Activated CD8-positive, alpha-beta memory T cell treated with anti-CD3 and anti-CD28 coated beads for 4 hours (primary cell): Measurements from ENCODE around the gene CCDC92.
A peak's percentile ranks its signal among the peaks of the same experiment; 100 is the strongest.

Experiments
- DNase-seq, 2 donors: peaks; one replicate each; pipeline ENCODE4 v3.0.0-alpha.2; 2020; ENCODE audit warnings: low read depth in 2 of 2

The CCDC92 gene

DNA sequence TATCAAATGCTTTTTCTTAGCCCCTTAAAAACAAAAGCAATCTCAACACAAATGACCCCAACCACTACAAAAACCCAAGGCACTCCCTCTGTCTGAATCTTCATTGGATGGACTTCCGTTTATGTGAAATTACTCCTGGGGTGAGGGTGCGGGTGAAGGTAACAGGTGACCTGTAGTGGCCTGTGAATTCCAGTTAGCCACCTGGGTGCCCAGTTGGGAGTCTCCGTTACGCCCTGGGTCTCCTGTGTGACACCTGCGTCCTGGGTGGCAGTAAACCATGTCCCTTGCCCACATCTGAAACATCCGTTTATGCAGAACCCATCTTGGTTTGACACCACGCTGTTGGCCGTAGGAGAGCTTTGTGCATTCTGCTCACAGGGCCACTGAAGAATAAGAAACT, 62.6 kb downstream of the CCDC92 start:
- no peak for DNase-seq

DNA sequence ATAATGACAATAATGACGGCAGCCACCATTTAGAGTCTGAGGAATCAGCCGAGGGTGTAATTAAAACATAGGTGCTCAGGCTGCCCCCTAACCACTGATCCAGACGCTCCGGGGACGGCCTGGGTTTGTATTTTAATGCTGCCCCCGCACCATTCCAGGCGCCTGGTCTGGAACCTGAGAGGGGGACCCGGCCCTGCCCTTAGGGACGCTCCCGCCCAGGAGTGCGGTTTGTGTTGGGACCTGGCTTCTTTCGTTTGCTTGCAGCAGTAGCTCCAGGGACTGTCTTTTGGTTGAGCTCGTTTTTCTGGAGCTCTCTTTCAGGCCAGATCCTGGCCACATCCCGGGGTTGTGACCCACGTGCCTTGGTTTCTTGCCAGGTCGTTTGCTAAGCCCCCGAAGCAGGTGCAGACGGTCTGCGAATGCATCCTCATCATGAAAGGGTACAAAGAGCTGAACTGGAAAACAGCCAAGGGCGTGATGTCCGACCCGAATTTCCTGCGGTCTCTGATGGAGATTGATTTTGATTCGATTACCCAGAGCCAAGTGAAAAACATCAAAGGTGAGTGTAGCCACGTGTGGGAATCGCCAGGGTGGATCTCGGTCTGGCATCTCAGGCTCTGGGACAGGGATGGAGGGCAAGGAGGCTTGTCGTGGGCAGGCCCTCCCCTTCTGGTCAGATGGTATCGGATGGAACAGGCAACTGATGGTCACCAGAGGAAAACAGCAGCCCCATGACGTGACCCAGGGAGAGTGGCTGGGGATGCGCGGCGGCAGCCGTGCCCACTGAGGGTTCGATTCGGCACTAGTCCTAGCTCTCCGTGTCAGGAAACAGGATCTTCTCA, 63.5 kb downstream of the CCDC92 start:
- DNase-seq, result no peak

DNA sequence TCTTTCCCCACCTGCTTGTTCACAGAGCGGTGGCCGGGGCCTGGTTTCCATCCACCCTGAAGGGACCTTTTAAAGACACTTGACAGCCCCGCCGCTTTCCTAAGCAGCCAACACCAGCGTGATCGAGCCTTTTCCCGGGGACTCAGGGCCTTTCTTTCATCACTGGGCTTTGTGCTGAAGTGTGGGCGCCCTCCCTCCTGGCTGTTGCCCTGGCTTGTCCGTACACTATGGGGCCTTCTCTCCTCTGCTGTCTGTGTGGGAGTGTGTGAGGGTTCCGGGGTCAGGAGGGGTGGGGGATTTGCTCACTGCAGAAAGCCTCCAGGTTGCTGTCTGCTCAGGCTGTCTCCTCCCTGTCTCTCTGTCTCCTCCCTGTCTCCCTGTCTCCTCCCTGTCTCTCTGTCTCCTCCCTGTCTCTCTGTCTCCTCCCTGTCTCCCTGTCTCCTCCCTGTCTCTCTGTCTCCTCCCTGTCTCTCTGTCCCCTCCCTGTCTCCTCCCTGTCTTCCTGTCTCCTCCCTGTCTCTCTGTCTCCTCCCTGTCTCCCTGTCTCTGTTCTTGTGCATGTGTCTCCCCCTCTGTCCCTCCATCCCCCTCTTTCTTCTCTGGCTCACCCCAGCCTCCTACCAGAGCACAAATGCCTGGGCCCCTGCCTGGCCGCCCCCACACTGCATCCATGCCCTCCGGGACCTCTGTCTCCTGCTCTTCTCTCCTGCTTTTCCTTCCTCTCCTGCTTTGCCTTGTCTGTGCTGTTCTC, 64.7 kb downstream of the CCDC92 start:
- no peak for DNase-seq

DNA sequence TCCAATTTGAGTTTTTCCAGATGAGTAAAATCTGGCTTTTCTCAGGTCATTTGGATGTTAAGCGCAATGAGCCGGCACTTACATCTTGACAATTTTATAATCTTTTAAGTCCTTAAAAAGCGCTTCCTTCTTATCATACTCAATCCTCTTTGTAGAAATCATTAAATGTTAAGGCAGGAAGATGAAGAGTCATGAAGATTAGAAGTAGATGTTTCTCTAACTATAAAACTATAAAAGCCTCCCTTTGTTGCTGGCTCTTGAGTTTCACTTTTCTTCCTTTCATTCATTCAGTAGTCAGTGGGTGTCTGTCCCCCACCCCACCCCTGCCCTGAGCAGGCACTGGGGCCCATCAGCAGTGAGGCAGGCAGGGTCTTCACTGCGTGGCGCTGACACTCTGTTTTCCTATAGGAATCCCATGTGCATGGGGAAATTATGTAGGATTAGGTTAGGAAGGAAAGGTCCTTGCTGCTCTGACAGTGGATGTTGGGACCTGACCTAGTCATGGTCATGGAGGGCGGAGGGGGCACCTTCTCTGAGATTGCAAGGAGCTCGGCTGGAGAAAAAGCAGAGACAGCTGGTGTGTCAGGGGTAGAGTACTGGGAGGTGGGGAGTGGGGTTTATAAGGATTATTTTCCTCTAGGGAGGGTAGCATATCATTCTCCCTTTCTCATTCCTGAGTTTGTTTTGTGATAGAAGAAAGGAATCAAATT, 65.8 kb downstream of the CCDC92 start:
- DNase-seq, result no peak

DNA sequence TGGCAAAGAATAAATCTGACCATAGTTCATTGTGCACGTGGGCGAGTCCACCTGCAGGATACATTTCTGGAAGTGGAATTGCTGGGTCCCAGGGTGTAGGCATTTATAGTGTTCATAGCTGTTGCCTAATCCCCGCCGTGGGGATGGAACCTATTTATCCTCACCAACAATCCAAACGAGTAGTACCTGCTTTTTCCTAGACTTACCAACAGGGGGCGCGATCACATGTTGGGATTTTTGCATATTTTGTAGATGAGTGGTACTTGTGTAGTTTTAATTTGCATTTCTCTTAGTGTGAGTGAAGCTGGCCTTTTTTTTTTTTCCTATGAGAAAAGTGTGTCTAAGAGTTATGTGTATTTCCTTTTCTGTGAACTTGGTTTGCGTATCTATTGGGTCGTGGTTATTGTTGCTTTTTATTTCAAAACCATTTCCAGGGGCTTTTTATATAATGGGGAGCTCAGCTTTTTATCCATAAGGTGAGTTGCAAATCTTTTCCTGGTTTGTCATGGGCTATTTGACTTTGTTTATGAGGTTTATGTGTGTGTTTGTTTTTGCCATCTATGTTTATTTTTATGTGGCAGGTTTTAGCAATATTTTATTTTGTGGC, 67.2 kb downstream of the CCDC92 start:
- DNase-seq, result peak; percentile 36 to 44

DNA sequence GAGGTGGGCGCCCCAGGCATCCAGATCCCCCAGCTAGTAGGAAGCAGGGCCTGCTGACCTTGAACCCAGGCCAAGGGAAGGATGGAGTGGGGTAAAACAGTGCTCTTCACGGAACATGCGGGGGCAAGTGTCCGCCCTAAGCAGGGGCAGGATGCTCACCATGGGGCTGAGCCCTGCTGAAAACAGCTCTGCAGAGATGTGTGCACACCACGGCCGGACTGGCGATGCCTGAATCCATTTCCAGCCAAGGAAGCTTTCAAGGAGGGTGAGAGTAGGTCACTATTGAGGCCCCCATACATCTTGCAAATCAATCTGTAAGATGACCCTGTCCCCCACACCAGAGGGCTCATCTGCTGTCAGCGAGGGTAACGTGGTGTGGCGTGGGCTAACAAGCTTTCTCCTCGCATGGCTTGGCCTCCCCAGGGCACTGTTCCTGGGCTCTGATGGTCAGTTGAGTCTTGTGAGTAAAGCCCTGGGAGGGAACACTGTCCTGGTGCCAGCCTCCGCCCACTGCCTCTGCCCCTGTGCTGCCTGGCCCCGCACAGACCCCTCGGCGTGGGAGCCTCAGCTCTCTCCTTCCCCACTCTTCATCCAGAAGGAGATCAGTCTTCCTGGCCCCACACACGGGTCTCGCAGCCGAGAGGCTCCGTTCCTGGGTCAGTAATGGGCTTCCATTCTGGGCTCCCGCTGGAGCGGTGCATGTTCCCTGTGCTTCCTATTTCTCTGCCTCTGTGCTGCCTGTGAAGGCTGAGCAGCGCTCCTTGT, 69.1 kb downstream of the CCDC92 start:
- DNase-seq, result no peak

DNA sequence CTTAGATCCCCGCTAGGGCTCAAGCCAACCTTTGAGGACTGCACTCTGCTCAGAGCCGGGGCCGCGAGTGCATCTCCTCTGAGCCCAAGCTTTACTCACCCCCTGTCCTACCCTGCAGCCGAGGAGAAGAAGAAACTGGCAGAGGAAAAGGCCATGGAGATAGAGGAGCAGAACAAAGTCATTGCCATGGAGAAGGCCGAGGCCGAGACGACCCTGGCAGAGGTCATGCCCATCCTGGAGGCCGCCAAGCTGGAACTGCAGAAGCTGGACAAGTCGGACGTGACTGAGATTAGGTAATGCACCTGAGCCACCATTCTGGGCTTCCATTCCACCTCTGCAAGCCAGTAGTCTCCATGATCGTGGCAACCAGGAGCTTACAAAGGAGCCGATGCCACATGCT, 69.8 kb downstream of the CCDC92 start:
- DNase-seq, result no peak

DNA sequence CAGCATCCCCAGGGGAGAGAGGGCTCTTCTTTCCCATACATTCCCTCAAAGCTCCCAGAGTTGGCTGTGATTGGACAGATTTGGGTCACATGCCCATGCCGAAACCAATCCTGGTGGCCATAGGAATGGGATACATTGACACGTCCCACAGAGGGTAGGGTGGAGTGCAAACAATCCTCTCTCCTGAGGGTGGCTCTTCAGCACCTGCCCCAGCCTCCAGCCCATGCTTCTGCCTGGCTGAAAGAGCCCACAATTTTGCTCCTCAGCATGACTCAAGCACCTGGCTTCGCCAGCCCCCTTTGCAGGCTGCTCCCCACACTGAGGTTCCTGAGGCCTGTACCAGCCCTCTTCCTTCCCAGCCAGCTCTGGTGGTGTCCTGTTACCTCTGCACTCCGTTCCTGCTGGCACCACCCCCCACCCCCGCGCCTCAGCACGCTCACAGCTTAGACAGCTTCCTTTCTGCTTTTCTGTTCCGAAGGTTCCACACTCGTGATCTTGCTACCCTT, 71.7 kb downstream of the CCDC92 start:
- no peak for DNase-seq

DNA sequence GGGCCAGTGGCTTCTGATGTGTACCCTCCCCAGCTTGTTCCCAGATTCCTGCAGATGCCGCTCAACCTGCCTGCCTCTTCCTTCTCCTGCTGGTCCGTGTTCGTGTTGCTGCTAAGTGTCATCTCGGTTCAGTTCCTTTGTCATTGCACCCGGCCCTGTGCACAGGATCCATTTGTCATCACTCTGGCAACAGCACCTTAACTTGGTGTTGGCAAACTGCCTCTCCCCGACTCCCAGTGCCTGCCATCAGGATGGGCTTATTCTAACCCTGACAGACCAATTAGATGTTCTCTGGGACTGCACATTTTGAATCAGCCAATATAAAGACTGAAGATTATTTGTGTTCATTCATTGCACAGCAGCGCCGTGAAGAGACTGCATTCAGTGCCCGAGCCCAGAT, 73.3 kb downstream of the CCDC92 start:
- DNase-seq, result no peak

DNA sequence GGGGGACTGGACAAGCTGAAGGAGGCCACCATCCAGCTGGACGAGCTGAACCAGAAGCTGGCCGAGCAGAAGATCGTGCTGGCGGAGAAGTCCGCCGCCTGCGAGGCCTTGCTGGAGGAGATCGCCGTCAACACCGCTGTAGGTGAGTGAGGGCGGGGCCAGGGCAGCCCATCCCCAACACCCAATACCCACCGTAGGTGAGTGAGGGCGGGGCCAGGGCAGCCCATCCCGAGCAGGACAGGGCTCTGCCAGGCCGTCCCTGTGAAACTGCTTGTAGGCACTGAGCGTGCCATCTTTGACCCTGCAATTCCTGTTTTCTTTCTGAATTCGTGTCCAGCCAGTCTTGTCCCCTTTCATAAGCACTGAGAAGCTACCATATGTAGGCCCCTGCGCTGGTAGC, 74.0 kb downstream of the CCDC92 start:
- DNase-seq, result no peak

DNA sequence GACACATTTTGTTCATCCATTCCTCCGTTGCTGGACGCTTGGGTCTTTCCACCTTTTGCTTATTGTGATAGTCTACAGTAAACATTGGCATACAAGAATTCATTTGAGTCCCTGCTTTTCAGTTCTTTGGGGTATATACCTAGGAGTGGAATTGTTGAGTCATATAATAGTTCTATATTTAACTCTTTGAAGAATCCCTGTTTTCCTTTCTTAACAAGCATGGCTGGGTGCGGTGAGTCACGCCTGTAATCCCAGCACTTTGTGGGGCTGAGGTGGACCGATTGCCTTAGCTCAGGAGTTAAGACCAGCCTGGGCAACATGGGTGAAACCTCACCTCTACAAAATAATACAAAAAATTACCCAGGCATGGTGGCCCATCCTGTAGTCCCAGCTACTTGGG, 75.4 kb downstream of the CCDC92 start:
- no peak for DNase-seq

DNA sequence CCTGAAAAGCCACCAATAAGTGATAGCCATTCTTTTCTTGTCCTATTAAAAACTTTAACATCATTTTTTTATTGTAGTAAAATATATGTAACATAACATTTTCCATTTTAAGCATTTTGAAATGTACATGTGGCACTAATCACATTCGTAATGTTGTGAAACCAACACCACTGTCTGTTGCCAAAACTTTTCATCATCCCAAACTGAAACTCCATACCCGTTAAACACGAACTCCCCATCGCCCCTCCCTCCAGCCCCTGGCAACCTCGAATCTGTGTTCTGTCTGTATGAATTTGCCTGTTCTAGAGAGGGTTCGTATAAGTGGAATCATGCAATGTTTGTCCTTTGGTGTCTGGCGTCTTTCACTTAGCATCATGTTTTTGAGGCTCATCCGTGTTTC, 75.9 kb downstream of the CCDC92 start:
- no peak for DNase-seq

DNA sequence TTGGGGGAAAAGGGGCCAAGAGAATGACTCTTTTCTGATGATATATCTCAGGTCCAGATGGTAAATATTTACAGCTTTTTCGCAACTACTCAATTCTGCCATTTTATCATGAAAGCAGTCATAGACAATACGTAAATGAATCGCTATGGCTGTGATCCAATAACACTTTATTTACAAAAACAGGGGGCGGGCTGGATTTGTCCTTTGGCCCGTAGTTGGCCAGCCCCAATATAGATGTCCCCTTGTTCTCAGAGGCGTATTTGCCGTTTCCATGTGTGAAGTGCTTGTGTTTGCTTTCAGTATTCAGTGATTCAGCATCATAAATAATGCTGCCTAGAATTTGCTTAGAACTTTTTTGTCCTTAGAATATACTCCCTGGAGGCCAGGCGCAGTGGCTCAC, 77.2 kb downstream of the CCDC92 start:
- no peak for DNase-seq

DNA sequence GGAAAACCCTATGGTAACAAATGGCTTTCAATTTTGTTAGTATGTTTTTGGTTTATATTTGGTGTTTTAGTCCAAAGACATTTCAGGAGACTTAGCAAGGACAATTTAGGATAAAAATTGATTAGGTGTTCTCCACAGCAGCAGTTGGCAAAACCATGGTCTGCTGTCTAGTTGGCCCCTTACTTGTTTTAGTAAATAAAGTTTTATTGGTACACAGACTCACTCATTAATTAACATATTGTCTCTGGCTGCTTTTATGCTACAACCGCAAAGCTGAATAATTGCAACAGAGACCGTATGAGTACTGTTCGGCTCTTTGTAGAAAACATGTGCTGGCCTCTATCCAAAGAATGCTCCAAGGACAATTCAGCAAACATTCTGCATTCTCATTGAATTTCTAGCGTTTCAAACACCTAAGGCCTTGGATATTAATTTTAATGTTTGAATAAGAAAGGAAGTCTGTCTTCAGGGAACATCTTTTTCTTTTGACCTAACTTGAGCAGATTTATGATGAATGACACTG, 77.7 kb downstream of the CCDC92 start:
- no peak for DNase-seq

DNA sequence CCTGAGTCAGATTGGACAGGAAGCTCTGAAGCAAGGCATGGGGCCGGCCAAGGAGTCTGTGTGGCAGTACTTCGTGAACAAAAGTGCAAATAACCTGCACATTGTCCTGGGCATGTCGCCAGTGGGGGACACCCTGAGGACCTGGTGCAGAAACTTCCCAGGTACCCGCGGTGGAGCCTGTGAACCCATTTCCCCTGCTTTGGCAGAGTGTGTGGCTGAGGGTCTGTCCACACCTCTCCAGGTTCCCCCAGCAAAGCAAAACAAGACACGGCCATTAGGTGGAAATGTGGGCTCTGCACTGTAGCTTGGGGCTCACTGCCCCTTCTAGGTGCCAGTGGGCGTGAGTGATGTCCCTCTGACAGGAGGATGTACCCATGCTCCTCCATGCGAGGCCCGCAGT, 79.4 kb downstream of the CCDC92 start:
- no peak for DNase-seq

DNA sequence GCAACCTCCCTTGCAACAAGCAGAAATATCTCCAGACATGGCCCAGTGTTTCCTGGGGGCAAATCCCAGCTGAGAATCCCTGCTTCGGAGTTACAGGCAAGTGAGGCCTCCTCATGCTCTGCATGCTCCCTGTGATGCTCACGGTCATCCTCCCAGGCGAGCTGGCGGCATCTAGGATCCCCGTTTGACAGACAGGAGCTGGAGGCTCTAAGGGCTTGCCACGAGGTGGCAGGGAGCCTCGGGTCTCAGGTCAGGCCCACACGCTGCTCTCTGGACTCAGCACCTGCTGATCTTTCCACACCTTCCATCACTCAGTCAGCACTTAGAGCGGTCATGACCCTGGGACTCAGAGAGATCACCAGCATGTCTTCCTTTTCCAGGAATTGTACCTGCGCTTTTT, 79.8 kb downstream of the CCDC92 start:
- DNase-seq, result no peak

DNA sequence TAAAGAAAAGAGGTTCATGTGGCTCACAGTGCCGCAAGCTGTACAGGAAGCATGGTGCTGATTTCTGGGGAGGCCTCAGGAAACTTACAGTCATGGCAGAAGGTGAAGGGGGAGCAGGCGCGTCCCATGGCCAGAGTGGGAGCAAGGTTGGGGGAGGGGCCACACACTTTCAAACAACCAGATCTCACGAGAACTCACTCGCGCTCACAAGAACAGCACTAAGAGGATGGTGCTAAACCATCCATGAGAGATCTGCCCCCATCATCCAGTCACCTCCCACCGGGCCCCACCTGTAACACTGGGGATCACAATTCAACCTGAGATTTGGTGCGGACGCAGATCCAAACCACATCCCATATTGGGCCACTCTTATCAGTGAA, 80.5 kb downstream of the CCDC92 start:
- no peak for DNase-seq

DNA sequence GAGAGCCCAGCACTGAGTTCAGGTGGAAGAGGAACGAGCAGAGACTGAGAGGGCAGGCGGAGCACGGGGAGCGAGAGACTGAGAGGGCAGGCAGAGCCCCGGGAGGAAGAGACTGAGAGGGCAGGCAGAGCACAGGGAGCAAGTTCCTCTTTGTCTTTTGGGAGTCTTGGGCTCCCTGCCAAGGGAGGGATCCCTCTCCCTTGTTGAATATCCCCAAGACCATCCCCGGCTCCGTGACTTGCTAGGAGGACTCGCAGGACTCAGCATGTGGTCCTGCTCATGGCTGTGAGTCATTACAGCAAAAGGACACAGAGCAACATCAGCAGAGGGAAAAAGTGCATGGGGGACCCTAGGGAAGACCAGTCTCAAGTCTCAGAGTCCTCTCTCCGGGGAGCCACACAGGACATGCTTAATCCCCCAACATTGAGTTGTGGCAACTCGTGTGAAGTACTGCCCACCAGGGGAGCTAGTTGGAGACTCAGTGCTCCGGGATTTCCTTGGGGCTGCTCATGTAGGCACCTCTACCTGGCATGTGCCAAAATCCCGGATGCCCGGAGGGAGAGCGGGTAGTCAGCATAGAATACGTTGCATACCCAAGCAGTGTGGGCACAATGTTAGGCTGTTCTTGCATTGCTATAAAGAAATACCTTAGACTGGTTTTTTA, 81.0 kb downstream of the CCDC92 start:
- DNase-seq, result no peak

DNA sequence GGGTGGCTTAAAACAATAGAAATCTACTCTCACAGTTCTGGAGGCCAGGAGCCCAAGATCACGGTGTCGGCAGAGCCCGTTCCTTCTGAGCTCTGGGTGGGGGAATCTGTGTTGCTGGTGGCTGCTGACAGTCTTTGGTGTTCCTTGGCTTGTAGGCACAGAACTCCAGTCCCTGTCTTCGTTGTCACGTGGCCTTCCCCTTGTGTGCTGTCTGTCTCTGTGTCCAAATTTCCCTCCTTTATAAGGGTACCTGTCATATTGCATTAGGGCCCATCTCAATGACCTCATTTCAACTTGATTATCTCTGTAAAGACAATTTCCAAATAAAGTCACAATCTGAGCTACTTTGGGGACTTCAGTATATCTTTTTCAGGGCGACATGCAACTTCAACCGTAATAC, 81.6 kb downstream of the CCDC92 start:
- no peak for DNase-seq

DNA sequence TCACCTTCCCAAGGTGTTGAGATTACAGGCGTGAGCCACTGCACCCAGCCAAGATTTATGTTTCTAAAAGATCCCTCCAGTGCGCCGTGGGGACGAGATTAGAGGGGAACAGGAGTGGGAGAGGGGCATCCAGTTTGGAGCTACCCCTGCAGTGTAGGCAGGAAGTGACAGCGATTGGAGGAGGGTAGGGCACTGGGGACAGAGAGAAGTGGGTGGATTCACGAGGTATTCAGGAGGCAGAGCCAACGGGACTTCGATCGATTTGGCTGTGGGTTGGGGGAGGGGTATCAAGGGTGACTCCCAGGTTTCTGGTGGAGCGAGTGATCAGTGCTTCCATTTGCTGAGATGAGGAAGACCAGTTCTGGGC, 82.1 kb downstream of the CCDC92 start:
- no peak for DNase-seq
